Measurements from ENCODE around the gene COX4I2. TPM values are rescaled to one million over a fixed set of nuclear protein-coding genes. Genes with fewer than 3 reads are reported as not detected.

Gene COX4I2
- total and polyA plus RNA-seq, 2 donors (not counting 1 experiment from before 2014, with no cell fraction given) = not detected

GRCh38 chr20:31594558-31595379 lies 42.9 kb upstream of the COX4I2 start:
- DNase-seq (no peak), ATAC-seq (ENCODE audit: low read depth) (no peak)
- TF ChIP-seq CTCF (IDR thresholded peaks at IDR 0.05) (no peak), EZH2 (IDR thresholded peaks at IDR 0.05; ENCODE audit: borderline replicate concordance, insufficient read depth, low read depth, low read length, poor library complexity, severe bottlenecking) (no peak)
- ChIA-PET POLR2A (no interaction called here), CTCF (no interaction called here)
- no peak overlapping the region for H3K27ac Mint-ChIP-seq
- H2AFZ ChIP-seq (ENCODE audit: insufficient read depth, low read depth, low read length, poor library complexity, severe bottlenecking) = no peak overlapping the region
- H3K27me3 Mint-ChIP-seq = peaks cover 3% of the 10 kb centered on the region
- no peaks in the 10 kb centered on the region for H3K4me1 ChIP-seq (ENCODE audit: control insufficient read depth in 2 of 2, insufficient read depth in 2 of 2, low read length in 2 of 2)
- no peak overlapping the region for H3K4me3 Mint-ChIP-seq
- H3K4me1 Mint-ChIP-seq = no peaks in the 10 kb centered on the region
- H3K9me3 ChIP-seq (ENCODE audit: control extremely low read depth in 1 of 3, control insufficient read depth in 2 of 3, insufficient read depth in 1 of 3, low read length in 2 of 3) = peaks cover 0 to 3% (median 0%) of the 10 kb centered on the region in 3 donors
- no peak overlapping the region for H3K9ac ChIP-seq (ENCODE audit: low read length)
- H3K4me3 ChIP-seq (ENCODE audit: control extremely low read depth in 1 of 5, extremely low read depth in 1 of 5, insufficient read depth in 1 of 5, low read depth in 2 of 5, low read length in 4 of 5) = no peak overlapping the region
- 92% methylated on average over 9 of the region's 11 CpGs for WGBS (ENCODE audit: insufficient coverage)
- no peaks in the 10 kb centered on the region for H3K36me3 ChIP-seq (replicated peaks in 1 of 2; ENCODE audit: control extremely low read depth in 1 of 2, control insufficient read depth in 1 of 2, extremely low read depth in 1 of 2, insufficient read depth in 2 of 2, low read length in 1 of 2)
- H3K27me3 ChIP-seq (replicated peaks in 1 of 4; ENCODE audit: control extremely low read depth in 1 of 4, control insufficient read depth in 3 of 4, insufficient read depth in 4 of 4, low read length in 3 of 4) = no peaks in the 10 kb centered on the region
- H3K4me2 ChIP-seq (replicated peaks; ENCODE audit: low read depth, low read length, poor library complexity, severe bottlenecking) = no peak overlapping the region
- no peaks in the 10 kb centered on the region for H3K9me3 Mint-ChIP-seq (ENCODE audit: insufficient read depth)
- H3K79me2 ChIP-seq (ENCODE audit: control insufficient read depth, insufficient read depth, low read length) = no peaks in the 10 kb centered on the region
- no peak overlapping the region for H3K27ac ChIP-seq (ENCODE audit: low read length in 2 of 2)
- intact Hi-C loops (cut with micrococcal nuclease) = no loop called here
- H4K20me1 ChIP-seq (ENCODE audit: control insufficient read depth, insufficient read depth, low read length, poor library complexity, severe bottlenecking) = no peaks in the 10 kb centered on the region

- TF ChIP-seq CTCF (IDR thresholded peaks at IDR 0.05) (no peak), EZH2 (IDR thresholded peaks at IDR 0.05; ENCODE audit: borderline replicate concordance, insufficient read depth, low read depth, low read length, poor library complexity, severe bottlenecking) (no peak)
- no peaks in the 10 kb centered on the region for H3K79me2 ChIP-seq (ENCODE audit: control insufficient read depth, insufficient read depth, low read length)
- Mint-ChIP-seq H3K9me3 (ENCODE audit: insufficient read depth) (no peaks in the 10 kb centered on the region), H3K4me3 (no peak overlapping the region), H3K4me1 (no peaks in the 10 kb centered on the region), H3K27ac (no peak overlapping the region), H3K27me3 (peaks cover 3% of the 10 kb centered on the region)
- ChIA-PET POLR2A (no interaction called here), CTCF (interaction anchor here (1.2 kb wide), 1 partner anchor 36 kb away, joined by 3 read pairs; no protein-coding TSS in a partner anchor)
- no peaks in the 10 kb centered on the region for H3K4me1 ChIP-seq (ENCODE audit: control insufficient read depth in 2 of 2, insufficient read depth in 2 of 2, low read length in 2 of 2)
- H3K4me3 ChIP-seq (ENCODE audit: control extremely low read depth in 1 of 5, extremely low read depth in 1 of 5, insufficient read depth in 1 of 5, low read depth in 2 of 5, low read length in 4 of 5) = no peak overlapping the region
- H3K36me3 ChIP-seq (replicated peaks in 1 of 2; ENCODE audit: control extremely low read depth in 1 of 2, control insufficient read depth in 1 of 2, extremely low read depth in 1 of 2, insufficient read depth in 2 of 2, low read length in 1 of 2) = no peaks in the 10 kb centered on the region
- H3K9ac ChIP-seq (ENCODE audit: low read length) = no peak overlapping the region
- no peaks in the 10 kb centered on the region for H4K20me1 ChIP-seq (ENCODE audit: control insufficient read depth, insufficient read depth, low read length, poor library complexity, severe bottlenecking)
- 60% methylated on average over 1 of the region's 3 CpGs for WGBS (ENCODE audit: insufficient coverage)
- H3K9me3 ChIP-seq (ENCODE audit: control extremely low read depth in 1 of 3, control insufficient read depth in 2 of 3, insufficient read depth in 1 of 3, low read length in 2 of 3) = peaks cover 0 to 3% (median 0%) of the 10 kb centered on the region in 3 donors
- no peak for DNase-seq
- no peak overlapping the region for H3K27ac ChIP-seq (ENCODE audit: low read length in 2 of 2)
- H3K27me3 ChIP-seq (replicated peaks in 1 of 4; ENCODE audit: control extremely low read depth in 1 of 4, control insufficient read depth in 3 of 4, insufficient read depth in 4 of 4, low read length in 3 of 4) = no peaks in the 10 kb centered on the region
- intact Hi-C loops (cut with micrococcal nuclease) = no loop called here
- no peak overlapping the region for H2AFZ ChIP-seq (ENCODE audit: insufficient read depth, low read depth, low read length, poor library complexity, severe bottlenecking)
- ATAC-seq (ENCODE audit: low read depth) = no peak
- H3K4me2 ChIP-seq (replicated peaks; ENCODE audit: low read depth, low read length, poor library complexity, severe bottlenecking) = no peak overlapping the region
Measured at GRCh38 chr20:31595380-31595653, 42.4 kb upstream of the COX4I2 start.
